ENCODE measurements around the gene ULK4. TPM values are rescaled to one million over a fixed set of nuclear protein-coding genes. Genes with fewer than 3 reads are reported as not detected.

ULK4 gene
- total RNA-seq, 4 donors from 2014 or later, result 13.3 to 23.4 (median 17.9) TPM

- no peak for DNase-seq (ENCODE audit: low spot score in 2 of 2)
- peaks cover 0 to 15% (median 0%) of the 10 kb centered on the region in 4 donors for H3K9me3 ChIP-seq
- WGBS, 2 donors, result 92 to 93% methylated on average over 4 of the region's 4 CpGs
- TF ChIP-seq CTCF (IDR thresholded peaks at IDR 0.05), result no peak
- no peak for TF ChIP-seq EP300 (IDR thresholded peaks at IDR 0.05)
- TF ChIP-seq POLR2A (IDR thresholded peaks at IDR 0.05), result no peak
- H3K27me3 ChIP-seq, result no peaks in the 10 kb centered on the region
- H3K36me3 ChIP-seq, result no peaks in the 10 kb centered on the region
- no peak overlapping the region for H3K4me3 ChIP-seq
- H3K27ac ChIP-seq, result no peak overlapping the region
- no peaks in the 10 kb centered on the region for H3K4me1 ChIP-seq
Observed at GRCh38 chr3:41441568-41441967, 520.3 kb downstream of the ULK4 start.

GRCh38 chr3:41441139-41441538 is 520.8 kb downstream of the ULK4 start:
- no peaks in the 10 kb centered on the region for H3K4me1 ChIP-seq
- WGBS, 2 donors, result 88 to 93% methylated on average over 2 of the region's 2 CpGs
- H3K4me3 ChIP-seq, result no peak overlapping the region
- H3K9me3 ChIP-seq, result peaks cover 0 to 15% (median 0%) of the 10 kb centered on the region in 4 donors
- no peak for DNase-seq (ENCODE audit: low spot score in 2 of 2)
- no peaks in the 10 kb centered on the region for H3K36me3 ChIP-seq
- no peaks in the 10 kb centered on the region for H3K27me3 ChIP-seq
- TF ChIP-seq EP300 (IDR thresholded peaks at IDR 0.05) (no peak), POLR2A (IDR thresholded peaks at IDR 0.05) (no peak), CTCF (IDR thresholded peaks at IDR 0.05) (no peak)
- no peak overlapping the region for H3K27ac ChIP-seq

- DNase-seq (ENCODE audit: low spot score in 2 of 2), result no peak
- 67% methylated on average over 1 of the region's 1 CpG for WGBS, 2 donors
- no peak for TF ChIP-seq POLR2A (IDR thresholded peaks at IDR 0.05)
- TF ChIP-seq CTCF (IDR thresholded peaks at IDR 0.05), result no peak
- no peak for TF ChIP-seq EP300 (IDR thresholded peaks at IDR 0.05)
- H3K27me3 ChIP-seq, result no peaks in the 10 kb centered on the region
- H3K9me3 ChIP-seq, result peaks cover 0 to 15% (median 0%) of the 10 kb centered on the region in 4 donors
- no peaks in the 10 kb centered on the region for H3K36me3 ChIP-seq
- no peaks in the 10 kb centered on the region for H3K4me1 ChIP-seq
- H3K4me3 ChIP-seq, result no peak overlapping the region
- H3K27ac ChIP-seq, result no peak overlapping the region
Observed at GRCh38 chr3:41436983-41437382, 524.9 kb downstream of the ULK4 start.

GRCh38 chr3:41434781-41435180 is 527.1 kb downstream of the ULK4 start:
- Histone ChIP-seq H3K4me1 (no peaks in the 10 kb centered on the region), H3K4me3 (no peak overlapping the region), H3K27me3 (no peaks in the 10 kb centered on the region), H3K9me3 (peaks cover 0 to 12% (median 0%) of the 10 kb centered on the region in 4 donors), H3K27ac (no peak overlapping the region), H3K36me3 (no peaks in the 10 kb centered on the region)
- WGBS, 2 donors, result 55 to 82% methylated on average over 2 of the region's 2 CpGs
- TF ChIP-seq POLR2A (IDR thresholded peaks at IDR 0.05) (no peak), EP300 (IDR thresholded peaks at IDR 0.05) (no peak), CTCF (IDR thresholded peaks at IDR 0.05) (no peak)
- DNase-seq (ENCODE audit: low spot score in 2 of 2), result no peak

- no peak for DNase-seq (ENCODE audit: low spot score in 2 of 2)
- no peak overlapping the region for H3K4me3 ChIP-seq
- H3K9me3 ChIP-seq, result peaks cover 0 to 19% (median 0%) of the 10 kb centered on the region in 4 donors
- no peak overlapping the region for H3K27ac ChIP-seq
- 94 to 96% methylated on average over 4 of the region's 4 CpGs for WGBS, 2 donors
- H3K27me3 ChIP-seq, result no peaks in the 10 kb centered on the region
- TF ChIP-seq POLR2A (IDR thresholded peaks at IDR 0.05) (no peak), EP300 (IDR thresholded peaks at IDR 0.05) (no peak), CTCF (IDR thresholded peaks at IDR 0.05) (no peak)
- no peaks in the 10 kb centered on the region for H3K4me1 ChIP-seq
- H3K36me3 ChIP-seq, result no peaks in the 10 kb centered on the region
Observed at GRCh38 chr3:41431386-41431785, 530.5 kb downstream of the ULK4 start.

Measured in tibial nerve (tissue), 4 donors.